Prostate gland (tissue), 2 donors: ENCODE measurements around the gene OR1J4.

Experiments
- CTCF ChIP-seq, 4 experiments: fragments of 200-600 bp in 2 of 4; fragments of 450-650 bp in 2 of 4; sonication (generic) in 2 of 4; IDR thresholded peaks; 1 replicate in 3 of 4; 2 replicates in 1 of 4; pipeline ENCODE4 v1.5.1; 2016 to 2019; ENCODE audit warnings: antibody characterized with exemption in 4 of 4, mild to moderate bottlenecking in 2 of 4, moderate library complexity in 2 of 4
- POLR2AphosphoS5 ChIP-seq: sonication (generic); formaldehyde crosslinking; IDR thresholded peaks from one replicate; pipeline ENCODE4 v1.6.1; 2017; ENCODE audit warnings: antibody characterized with exemption

DNA sequence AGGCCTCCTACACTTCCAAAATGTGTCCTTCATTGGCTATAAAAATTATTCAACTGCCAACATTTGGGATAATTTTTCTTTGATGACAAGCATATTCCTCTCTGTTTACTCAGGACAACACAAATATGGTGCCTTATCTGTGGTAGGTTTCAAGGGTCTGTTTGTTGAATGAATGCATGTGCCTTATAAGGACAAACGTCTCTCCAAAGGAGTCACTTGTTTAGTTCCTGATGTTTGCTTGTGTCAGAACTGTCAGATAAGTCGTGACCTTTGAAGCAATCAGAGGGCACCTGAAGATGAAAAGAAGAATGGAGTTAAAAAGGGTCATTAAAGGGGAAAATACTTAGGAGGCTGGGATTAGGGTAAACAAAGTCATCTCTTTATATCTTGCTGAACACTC is 12.0 kb upstream of the OR1J4 start:
- TF ChIP-seq CTCF (IDR thresholded peaks at IDR 0.05) (no peak), POLR2AphosphoS5 (no peak)
